ENCODE results near the gene SLC5A2.

SLC5A2 gene

GRCh38 chr16:31460582-31461002 lies 22.3 kb upstream of the SLC5A2 start:
- peak; percentile 61 for DNase-seq

- DNase-seq = no peak
These were observed 21.6 kb upstream of the SLC5A2 start for GRCh38 chr16:31461201-31461920.

GRCh38 chr16:31461921-31462804 lies 20.8 kb upstream of the SLC5A2 start:
- DNase-seq = no peak

GRCh38 chr16:31464348-31464769 lies 18.6 kb upstream of the SLC5A2 start:
- no peak for DNase-seq

- no peak for DNase-seq
These were observed 18.1 kb upstream of the SLC5A2 start for GRCh38 chr16:31464781-31465260.

- DNase-seq = no peak
These were observed 17.0 kb upstream of the SLC5A2 start for GRCh38 chr16:31465788-31466370.

GRCh38 chr16:31466381-31466841 lies 16.5 kb upstream of the SLC5A2 start:
- no peak for DNase-seq

GRCh38 chr16:31467151-31467773 lies 15.7 kb upstream of the SLC5A2 start:
- no peak for DNase-seq

- DNase-seq = no peak
These were observed 15.1 kb upstream of the SLC5A2 start for GRCh38 chr16:31467858-31468257.

- no peak for DNase-seq
These were observed 12.3 kb upstream of the SLC5A2 start for GRCh38 chr16:31470615-31471014.

GRCh38 chr16:31471241-31471874 lies 11.6 kb upstream of the SLC5A2 start:
- no peak for DNase-seq

GRCh38 chr16:31471875-31472708 lies 10.8 kb upstream of the SLC5A2 start, which contains the start of gene TGFB1I1:
TSS of gene TGFB1I1 (plus strand) at chr16:31472152. CDS start at chr16:31472189, 37 bp downstream.
- DNase-seq = peak; percentile 41

- DNase-seq = peak; percentile 84
These were observed 10.2 kb upstream of the SLC5A2 start for GRCh38 chr16:31472709-31473203.

GRCh38 chr16:31473264-31473984 lies 9.5 kb upstream of the SLC5A2 start:
- no peak for DNase-seq

GRCh38 chr16:31474173-31474714 lies 8.7 kb upstream of the SLC5A2 start:
- DNase-seq = peak; percentile 55

- no peak for DNase-seq
These were observed 7.9 kb upstream of the SLC5A2 start for GRCh38 chr16:31474773-31475738.

- no peak for DNase-seq
These were observed 7.0 kb upstream of the SLC5A2 start for GRCh38 chr16:31475946-31476302.

GRCh38 chr16:31476303-31477219 lies 6.4 kb upstream of the SLC5A2 start:
- peak; percentile 95 for DNase-seq

Measured in RPMI8226 (cell line).